IMR-90 (cell line): Measurements from ENCODE around the gene HMG20B.

Experiments used
- BHLHE40 ChIP-seq: fragments of 150-350 bp; IDR thresholded peaks from 2 replicates; pipeline ENCODE4 v1.6.1; 2016; ENCODE audit warnings: mild to moderate bottlenecking, low read depth, low read length
- CEBPB ChIP-seq: IDR thresholded peaks from 2 replicates; pipeline ENCODE4 v1.6.1; 2012; ENCODE audit warnings: low read depth, low read length, improper control_type of control experiment
- CHD1 ChIP-seq: IDR thresholded peaks from 2 replicates; pipeline ENCODE4 v1.6.1; 2012; ENCODE audit warnings: low read depth, low read length, improper control_type of control experiment
- CTCF ChIP-seq: conservative IDR thresholded peaks from 2 replicates; pipeline ENCODE4 v1.5.1; 2012; ENCODE audit warnings: mild to moderate bottlenecking, low read depth, low read length, improper control_type of control experiment
- MAFK ChIP-seq: IDR thresholded peaks from 2 replicates; pipeline ENCODE4 v1.6.1; 2012; ENCODE audit warnings: low read depth, low read length, improper control_type of control experiment
- MAZ ChIP-seq: IDR thresholded peaks from 2 replicates; pipeline ENCODE4 v1.6.1; 2012; ENCODE audit warnings: low read depth, mild to moderate bottlenecking, low read length, improper control_type of control experiment, moderate library complexity, borderline replicate concordance
- MXI1 ChIP-seq: IDR thresholded peaks from 2 replicates; pipeline ENCODE4 v1.6.1; 2012; ENCODE audit warnings: low read depth, mild to moderate bottlenecking, low read length, moderate library complexity, borderline replicate concordance
- POLR2A ChIP-seq: IDR thresholded peaks from 2 replicates; pipeline ENCODE4 v1.6.1; 2012; ENCODE audit warnings: mild to moderate bottlenecking, low read depth, low read length
- RAD21 ChIP-seq: IDR thresholded peaks from 2 replicates; pipeline ENCODE4 v1.6.1; 2012; ENCODE audit warnings: low read length, improper control_type of control experiment
- RFX5 ChIP-seq: IDR thresholded peaks from 2 replicates; pipeline ENCODE4 v1.8.0; 2012; ENCODE audit warnings: low read depth, mild to moderate bottlenecking, low read length, moderate library complexity
- SMC3 ChIP-seq: fragments of 150-350 bp; IDR thresholded peaks from 2 replicates; pipeline ENCODE4 v1.6.1; 2016; ENCODE audit warnings: low read depth, mild to moderate bottlenecking, antibody characterized with exemption, low read length, moderate library complexity
- TF ChIP-seq, protein P1 (sequence below): fragments of 150-350 bp; IDR thresholded peaks from 2 replicates; pipeline ENCODE4 v1.6.1; 2017; ENCODE audit warnings: mild to moderate bottlenecking, antibody characterized with exemption, low read length, low read depth

DNA sequence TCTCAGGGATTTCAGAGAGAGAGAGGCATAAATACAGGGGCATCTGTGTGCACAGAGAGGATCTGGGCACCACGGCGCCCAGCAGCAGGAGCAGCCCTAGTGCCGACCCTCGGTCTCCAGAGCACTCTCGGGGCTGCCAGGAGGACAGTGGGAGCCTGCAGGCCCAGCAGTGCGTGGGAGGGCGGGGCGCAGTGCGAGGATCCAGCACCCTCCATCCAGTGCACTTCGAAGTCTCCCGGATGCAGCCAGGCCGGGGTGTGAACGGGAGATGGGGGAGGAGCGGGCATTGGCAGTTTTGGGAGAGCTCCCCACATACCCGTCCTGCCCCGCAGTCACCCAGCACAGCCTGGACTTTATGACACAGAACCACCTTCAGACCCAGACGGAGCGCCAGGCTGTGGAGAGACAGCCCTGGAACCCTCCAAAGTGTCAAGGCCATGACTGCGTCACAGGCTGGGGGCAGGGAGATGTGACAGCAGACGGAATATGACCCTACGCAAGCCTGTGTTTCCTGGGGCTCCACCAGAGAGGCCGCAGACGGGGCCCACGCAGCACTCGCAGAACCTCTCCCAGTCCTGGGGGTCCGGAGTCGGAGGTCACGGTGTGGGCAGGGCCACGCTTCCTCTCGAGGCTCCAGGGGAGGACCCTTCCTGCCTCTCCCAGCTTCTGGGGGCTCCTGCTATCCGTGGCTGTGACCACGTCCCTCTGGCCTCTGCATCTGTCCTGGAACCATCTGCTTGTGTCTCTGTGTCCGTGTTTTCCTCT is 48.5 kb upstream of the HMG20B start:
- no peak for TF ChIP-seq POLR2A
- TF ChIP-seq, protein P1, sequence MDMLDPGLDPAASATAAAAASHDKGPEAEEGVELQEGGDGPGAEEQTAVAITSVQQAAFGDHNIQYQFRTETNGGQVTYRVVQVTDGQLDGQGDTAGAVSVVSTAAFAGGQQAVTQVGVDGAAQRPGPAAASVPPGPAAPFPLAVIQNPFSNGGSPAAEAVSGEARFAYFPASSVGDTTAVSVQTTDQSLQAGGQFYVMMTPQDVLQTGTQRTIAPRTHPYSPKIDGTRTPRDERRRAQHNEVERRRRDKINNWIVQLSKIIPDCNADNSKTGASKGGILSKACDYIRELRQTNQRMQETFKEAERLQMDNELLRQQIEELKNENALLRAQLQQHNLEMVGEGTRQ = no peak
- TF ChIP-seq MAZ = no peak
- TF ChIP-seq CEBPB = no peak
- no peak for TF ChIP-seq RFX5
- TF ChIP-seq RAD21 = no peak
- TF ChIP-seq CTCF = no peak
- TF ChIP-seq BHLHE40 = no peak
- TF ChIP-seq CHD1 = no peak
- no peak for TF ChIP-seq SMC3
- no peak for TF ChIP-seq MAFK
- TF ChIP-seq MXI1 = no peak
